Endothelial cell of umbilical vein (primary cell): ENCODE data around the gene RGS9BP. TPM values are rescaled to one million over a fixed set of nuclear protein-coding genes. Genes with fewer than 3 reads are reported as not detected.

ENCODE experiments used
- BruUV-seq: library from RNA; stranded (reverse); fragments of 400-500 nt; replicated peaks from 2 replicates; lab custom pipeline; 2021; lab: Mats Ljungman, UMichigan
- CTCF ChIA-PET: fragments of 300-600, 350-600 bp; sonication (Branson Sonifier 250); formaldehyde crosslinking; loops from one replicate; lab custom pipeline; 2021; ENCODE audit warnings: antibody characterized with exemption, inconsistent platforms; lab: Charles Lee
- POLR2A ChIA-PET: fragments of 300-600, 350-600 bp; sonication (Branson Sonifier 250); formaldehyde crosslinking; loops from one replicate; lab custom pipeline; 2021; ENCODE audit warnings: antibody characterized with exemption, inconsistent platforms; lab: Charles Lee
- DNase-seq: peaks from one replicate; pipeline ENCODE4 v3.0.0-alpha.2; 2011; ENCODE audit warnings: low read depth, low spot score
- FAIRE-seq: peaks from 2 replicates; lab custom pipeline; 2011; peaks lifted over from hg19 to GRCh38; lab: Jason Lieb, UNC
- H2AFZ ChIP-seq: 2 replicates; pipeline ENCODE4 v1.6.0; 2012; ENCODE audit warnings: low read depth, low read length, control low read depth, inconsistent platforms
- H3K27ac ChIP-seq: 2 replicates; pipeline ENCODE4 v1.5.1; 2011; ENCODE audit warnings: low read depth, mild to moderate bottlenecking, control low read depth, low read length, moderate library complexity; ENCODE audit not compliant: insufficient read depth
- H3K27me3 ChIP-seq, 2 experiments: 2 replicates each; pipeline versions ENCODE4 v1.6.0 to v1.6.1; 2011; ENCODE audit warnings: low read length in 2 of 2, mixed read lengths in 1 of 2; ENCODE audit not compliant: control insufficient read depth in 2 of 2, insufficient read depth in 2 of 2
- H3K36me3 ChIP-seq, 2 experiments: 2 replicates in 1 of 2; 3 replicates in 1 of 2; pipeline ENCODE4 v1.5.1; 2011; ENCODE audit warnings: low read length in 2 of 2, mild to moderate bottlenecking in 1 of 2, moderate library complexity in 1 of 2; ENCODE audit not compliant: control insufficient read depth in 2 of 2, insufficient read depth in 2 of 2; ENCODE audit errors: extremely low read depth in 1 of 2
- H3K4me1 ChIP-seq: 3 replicates; pipeline ENCODE4 v1.5.1; 2011; ENCODE audit warnings: mild to moderate bottlenecking, low read length; ENCODE audit not compliant: control insufficient read depth, insufficient read depth; ENCODE audit errors: extremely low read depth
- H3K4me2 ChIP-seq: 2 replicates; pipeline ENCODE4 v1.6.1; 2011; ENCODE audit warnings: low read length, control low read depth, mixed read lengths; ENCODE audit not compliant: insufficient read depth
- H3K4me3 ChIP-seq, 3 experiments: fragments of 200-600 bp in 1 of 3; sonication (generic), shearing (Covaris generic) in 1 of 3; replicated peaks in 1 of 3; 2 replicates each; pipeline ENCODE4 v1.5.1; 2011 to 2016; ENCODE audit warnings: control low read depth in 3 of 3, low read length in 3 of 3, mild to moderate bottlenecking in 2 of 3, inconsistent platforms in 1 of 3, low read depth in 1 of 3, moderate library complexity in 1 of 3; ENCODE audit not compliant: insufficient read depth in 1 of 3
- H3K79me2 ChIP-seq: 2 replicates; pipeline ENCODE4 v1.6.0; 2012; ENCODE audit warnings: low read length, inconsistent platforms; ENCODE audit not compliant: control insufficient read depth, insufficient read depth
- H3K9ac ChIP-seq: replicated peaks from 2 replicates; pipeline ENCODE3; 2011; ENCODE audit warnings: low read length, control low read depth; ENCODE audit not compliant: insufficient read depth; ENCODE audit errors: extremely low read depth
- H3K9me1 ChIP-seq: replicated peaks from 3 replicates; pipeline ENCODE4 v1.6.0; 2011; ENCODE audit warnings: mild to moderate bottlenecking, low read length; ENCODE audit not compliant: control insufficient read depth, insufficient read depth; ENCODE audit errors: extremely low read depth
- H3K9me3 ChIP-seq: replicated peaks from 2 replicates; pipeline ENCODE4 v1.5.1; 2012; ENCODE audit warnings: low read length, inconsistent platforms; ENCODE audit not compliant: control insufficient read depth, insufficient read depth
- H4K20me1 ChIP-seq: replicated peaks from 2 replicates; pipeline ENCODE3; 2011; ENCODE audit warnings: mild to moderate bottlenecking, low read length; ENCODE audit not compliant: control insufficient read depth, insufficient read depth; ENCODE audit errors: extremely low read depth
- EZH2 ChIP-seq: IDR thresholded peaks from 2 replicates; pipeline ENCODE4 v1.6.1; 2012; ENCODE audit warnings: borderline replicate concordance, low read depth, mild to moderate bottlenecking, moderate library complexity, low read length, inconsistent platforms; ENCODE audit not compliant: severe bottlenecking
- FOS ChIP-seq: IDR thresholded peaks from 2 replicates; pipeline ENCODE4 v1.6.1; 2011; ENCODE audit warnings: mild to moderate bottlenecking, low read length, moderate library complexity, borderline replicate concordance; ENCODE audit not compliant: insufficient read depth
- GATA2 ChIP-seq: IDR thresholded peaks from 2 replicates; pipeline ENCODE4 v1.7.0; 2011; ENCODE audit warnings: low read depth, mild to moderate bottlenecking, moderate library complexity, mixed read lengths, low read length; ENCODE audit not compliant: insufficient read length, insufficient read depth
- JUN ChIP-seq: IDR thresholded peaks from 2 replicates; pipeline ENCODE4 v1.6.1; 2011; ENCODE audit warnings: borderline replicate concordance, low read depth; ENCODE audit not compliant: insufficient read length, insufficient read depth
- MYC ChIP-seq: IDR thresholded peaks from one replicate; pipeline ENCODE4 v1.6.1; 2011; ENCODE audit warnings: mild to moderate bottlenecking, low read depth, low read length
- POLR2A ChIP-seq: IDR thresholded peaks from 2 replicates; pipeline ENCODE4 v1.6.1; 2012; ENCODE audit warnings: low read depth, mild to moderate bottlenecking, control low read depth, low read length
- POLR2AphosphoS5 ChIP-seq: IDR thresholded peaks from 2 replicates; pipeline ENCODE4 v1.6.1; 2012; ENCODE audit warnings: low read depth, mild to moderate bottlenecking, control low read depth, low read length, moderate library complexity; ENCODE audit not compliant: insufficient read depth
- dilution Hi-C: fragments of 300-500 bp; cut with MboI; formaldehyde crosslinking; loops from one replicate; pipeline ENCODE4 v1.15.0; 2019; ENCODE audit warnings: low sequenced_read_pairs; ENCODE audit not compliant: extremely low pct_ligation_motif_present
- intact Hi-C: fragments of 100-400 bp; cut with micrococcal nuclease; formaldehyde crosslinking; loops from one replicate; pipeline ENCODE4 v1.10.0; 2022
- polyA plus RNA-seq, 4 experiments: library from polyadenylated mRNA; depleted of rRNA in 3 of 4; stranded (reverse) in 3 of 4; unstranded in 1 of 4; fragments of >200 nt; gene quantifications; 2 replicates each; pipeline versions ENCODE4 v1.2.1 to v1.2.3, GENCODE V29; 2011 to 2012; ENCODE audit warnings: missing spikeins in 1 of 4
- total RNA-seq: library from RNA; stranded (reverse); gene quantifications from 2 replicates; pipeline ENCODE4 v1.2.3, GENCODE V29; 2021
- TF ChIP-seq, protein P1 (sequence below): IDR thresholded peaks from 2 replicates; pipeline ENCODE4 v1.6.1; 2011; ENCODE audit not compliant: insufficient read depth, insufficient read length
- TF ChIP-seq, protein P2 (sequence below), 2 donors: IDR thresholded peaks; 1 replicate in 1 of 2; 2 replicates in 1 of 2; pipeline ENCODE4 v1.5.1; 2011; ENCODE audit warnings: low read length in 2 of 2, mild to moderate bottlenecking in 2 of 2, moderate library complexity in 2 of 2, control low read depth in 1 of 2, inconsistent platforms in 1 of 2, low read depth in 1 of 2; ENCODE audit not compliant: insufficient read depth in 1 of 2; ENCODE audit errors: extremely low read depth in 1 of 2

Gene RGS9BP
- total and polyA plus RNA-seq, 2 donors (not counting 3 experiments of a cell fraction or from before 2014, with no cell fraction given), result 0.15 TPM; not detected in 1

DNA sequence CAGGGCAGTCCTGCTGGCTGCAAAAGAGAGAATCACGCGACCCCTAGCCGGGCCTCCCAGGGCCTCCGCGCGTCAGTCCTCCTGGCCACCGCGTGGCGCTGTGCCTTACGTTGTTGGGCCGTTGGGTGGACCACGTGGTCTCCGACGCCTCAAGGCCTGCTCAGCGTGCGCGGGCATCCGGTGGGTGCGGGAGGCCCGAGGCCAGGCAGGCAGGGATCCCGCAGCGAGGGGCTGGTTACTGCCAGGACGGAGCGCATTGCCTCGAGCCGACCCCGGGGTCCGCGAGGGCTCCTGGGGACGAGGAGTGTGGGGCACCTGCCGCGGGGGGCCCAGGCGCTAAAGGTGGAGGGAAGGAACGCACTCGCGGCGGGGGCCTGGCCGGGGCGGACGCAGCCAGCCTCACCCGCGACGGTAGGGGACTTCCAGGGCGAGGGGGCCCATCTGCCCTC, 44.0 kb downstream of the RGS9BP start, which contains the start of gene TDRD12:
Gene TDRD12, plus strand, starts transcription at position 157 of the 449 bp plus-strand sequence. CDS start 306 bp downstream, outside the sequence.
- Histone ChIP-seq H3K27me3 (no peaks in the 10 kb centered on the region), H3K27ac (no peak within 1 kb of the TSS), H3K9ac (no peak within 1 kb of the TSS), H3K36me3 (no peaks in the 10 kb centered on the region), H4K20me1 (no peaks in the 10 kb centered on the region), H3K79me2 (no peaks in the 10 kb centered on the region), H3K4me2 (no peak within 1 kb of the TSS), H3K9me1 (no peaks in the 10 kb centered on the region), H3K4me1 (no peaks in the 10 kb centered on the region), H3K4me3 (no peak within 1 kb of the TSS), H2AFZ (no peak within 1 kb of the TSS), H3K9me3 (no peaks in the 10 kb centered on the region)
- FAIRE-seq, result no peak
- TF ChIP-seq FOS, result no peak
- TF ChIP-seq JUN, result no peak
- TF ChIP-seq, protein P1, sequence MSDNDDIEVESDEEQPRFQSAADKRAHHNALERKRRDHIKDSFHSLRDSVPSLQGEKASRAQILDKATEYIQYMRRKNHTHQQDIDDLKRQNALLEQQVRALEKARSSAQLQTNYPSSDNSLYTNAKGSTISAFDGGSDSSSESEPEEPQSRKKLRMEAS, result no peak
- no peak for TF ChIP-seq POLR2A
- TF ChIP-seq POLR2AphosphoS5, result no peak
- TF ChIP-seq, protein P2, sequence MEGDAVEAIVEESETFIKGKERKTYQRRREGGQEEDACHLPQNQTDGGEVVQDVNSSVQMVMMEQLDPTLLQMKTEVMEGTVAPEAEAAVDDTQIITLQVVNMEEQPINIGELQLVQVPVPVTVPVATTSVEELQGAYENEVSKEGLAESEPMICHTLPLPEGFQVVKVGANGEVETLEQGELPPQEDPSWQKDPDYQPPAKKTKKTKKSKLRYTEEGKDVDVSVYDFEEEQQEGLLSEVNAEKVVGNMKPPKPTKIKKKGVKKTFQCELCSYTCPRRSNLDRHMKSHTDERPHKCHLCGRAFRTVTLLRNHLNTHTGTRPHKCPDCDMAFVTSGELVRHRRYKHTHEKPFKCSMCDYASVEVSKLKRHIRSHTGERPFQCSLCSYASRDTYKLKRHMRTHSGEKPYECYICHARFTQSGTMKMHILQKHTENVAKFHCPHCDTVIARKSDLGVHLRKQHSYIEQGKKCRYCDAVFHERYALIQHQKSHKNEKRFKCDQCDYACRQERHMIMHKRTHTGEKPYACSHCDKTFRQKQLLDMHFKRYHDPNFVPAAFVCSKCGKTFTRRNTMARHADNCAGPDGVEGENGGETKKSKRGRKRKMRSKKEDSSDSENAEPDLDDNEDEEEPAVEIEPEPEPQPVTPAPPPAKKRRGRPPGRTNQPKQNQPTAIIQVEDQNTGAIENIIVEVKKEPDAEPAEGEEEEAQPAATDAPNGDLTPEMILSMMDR (IDR thresholded peaks at IDR 0.05; ENCODE audit: extremely low read depth in 1 of 2, insufficient read depth in 1 of 2, low read depth in 1 of 2, low read length in 2 of 2), result no peak
- TF ChIP-seq MYC, result no peak
- no peak for TF ChIP-seq EZH2
- TF ChIP-seq GATA2, result no peak
- dilution Hi-C loops, result no loop called here
- CTCF ChIA-PET, result no interaction called here
- POLR2A ChIA-PET, result no interaction called here
- BruUV-seq, result no TSS peak
- intact Hi-C loops, result no loop called here
- DNase-seq, result no peak
